CD4-positive, alpha-beta T cell treated with Interleukin-4 for 1 hour (primary cell): ENCODE data around the gene ACTN4.

Source experiments
- DNase-seq, 2 donors: peaks; one replicate each; pipeline ENCODE4 v3.0.0-alpha.2; 2020 to 2022

The ACTN4 gene

DNA sequence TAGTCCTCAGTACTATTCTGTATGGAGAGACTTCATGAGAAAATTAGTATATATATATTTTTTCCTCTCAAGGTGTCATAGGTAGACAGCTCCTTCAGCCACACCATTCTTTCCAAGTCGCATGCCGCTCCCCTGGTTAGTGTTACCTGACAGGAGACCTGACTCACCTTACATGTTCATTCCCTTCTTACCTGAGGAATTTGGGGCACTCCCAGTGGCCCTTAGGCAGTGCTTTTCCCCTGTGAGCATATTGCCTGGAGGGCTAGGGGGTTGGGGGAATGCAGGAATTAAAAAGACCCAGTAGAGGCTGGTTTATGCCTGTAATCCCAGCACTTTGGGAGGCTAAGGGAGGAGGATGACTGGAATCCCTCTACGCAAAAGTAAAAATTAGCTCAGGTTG is 9.0 kb upstream of the ACTN4 start:
- DNase-seq: no peak

DNA sequence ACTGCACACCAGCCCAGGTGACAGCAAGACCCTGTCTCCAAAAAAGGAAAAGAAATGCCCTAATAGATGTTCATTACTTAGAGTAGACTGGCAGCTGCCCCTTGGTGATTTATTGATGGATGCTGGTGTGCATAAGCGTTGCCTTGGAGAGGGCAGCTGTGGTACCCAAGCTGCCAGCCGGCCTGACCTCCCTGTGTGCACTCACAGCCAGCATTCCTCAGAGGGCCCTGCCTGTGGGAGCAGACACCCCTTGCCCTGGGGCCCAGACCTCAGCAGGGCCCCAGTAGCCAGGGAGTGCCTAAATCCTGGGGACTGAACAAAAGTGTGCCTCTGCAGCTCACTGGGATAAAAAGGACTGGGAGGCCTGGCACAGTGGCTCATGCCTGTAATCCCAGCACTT is 7.8 kb upstream of the ACTN4 start:
- no peak for DNase-seq

GRCh38 chr19:38640368-38640767 is 7.1 kb upstream of the ACTN4 start:
- no peak for DNase-seq

DNA sequence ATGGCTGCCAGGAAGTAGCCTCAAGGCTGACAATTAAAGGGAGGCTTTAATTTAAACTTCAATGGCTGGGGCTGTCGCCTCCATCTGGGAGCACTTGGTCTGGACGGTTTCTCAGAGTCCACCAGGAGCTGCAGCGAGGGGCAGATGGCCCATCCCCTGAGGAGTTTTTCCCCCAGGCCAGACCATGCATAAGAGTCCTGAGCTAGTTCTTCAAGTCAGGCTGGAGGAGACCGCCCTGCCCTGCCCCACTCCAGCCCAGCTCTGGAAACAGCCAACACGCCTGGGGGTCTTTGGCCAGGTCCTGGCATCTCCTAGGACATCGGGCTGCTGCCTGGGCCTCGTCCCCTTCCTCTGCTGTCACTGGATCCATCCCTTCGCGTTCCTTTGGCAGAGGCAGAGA is 5.3 kb upstream of the ACTN4 start:
- no peak for DNase-seq

DNA sequence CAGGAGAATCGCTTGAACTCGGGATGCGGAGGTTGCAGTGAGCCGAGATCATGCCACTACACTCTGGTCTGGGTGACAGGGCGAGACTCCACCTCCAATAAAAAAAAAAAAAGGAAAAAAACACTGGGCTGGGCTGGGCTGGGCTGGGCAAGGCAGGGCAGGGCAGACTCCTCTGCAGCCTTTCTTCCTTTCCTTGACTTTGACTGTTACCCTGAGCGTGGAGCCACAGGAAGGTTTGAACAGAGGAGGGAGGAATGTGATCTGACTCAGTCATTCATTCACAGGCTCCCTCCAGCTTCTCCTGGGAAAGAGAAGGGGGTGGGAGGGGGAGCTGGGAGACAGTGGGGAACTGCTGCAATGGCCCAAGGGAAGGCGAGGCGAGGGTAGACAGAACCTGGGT is 2.7 kb upstream of the ACTN4 start:
- DNase-seq: no peak

DNA sequence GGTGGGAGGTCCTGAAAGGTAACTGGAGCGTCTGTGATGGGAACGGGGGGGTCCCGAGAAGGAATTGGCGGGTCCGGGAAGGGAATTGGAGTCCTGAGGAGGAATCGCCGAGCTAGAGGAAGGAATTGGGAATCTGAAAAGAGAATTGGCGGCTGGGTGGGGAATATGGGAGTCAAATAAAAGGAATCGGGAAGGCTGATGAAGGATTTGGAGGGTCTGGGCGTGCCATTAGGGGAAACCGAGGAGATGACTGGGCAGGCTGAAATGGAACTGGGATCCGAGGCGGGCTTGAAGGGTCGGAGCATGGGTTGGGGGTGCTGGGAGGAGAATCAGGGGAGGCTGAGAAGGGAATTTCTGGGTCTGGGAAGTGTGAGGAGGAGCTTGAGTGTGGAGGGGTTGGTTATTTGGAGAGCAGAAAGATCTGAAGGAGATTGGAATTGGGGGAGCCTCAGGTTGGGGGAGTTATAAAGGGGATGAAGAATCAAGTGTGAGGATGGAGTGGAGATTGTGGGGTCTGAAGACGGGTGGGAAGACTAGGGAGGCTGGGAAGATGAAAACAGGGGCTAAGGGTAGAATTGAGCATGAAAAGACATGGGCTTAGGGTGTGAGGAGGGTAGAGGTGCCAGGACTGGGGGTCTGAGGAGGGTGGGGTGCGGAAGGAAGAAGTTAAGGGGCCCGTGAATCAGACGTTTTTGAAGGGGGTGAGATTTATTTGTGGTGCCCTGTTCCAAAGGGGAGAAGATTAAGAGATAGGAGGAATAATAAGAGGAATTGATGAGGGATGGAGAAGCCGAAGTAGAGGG is 718 bp downstream of the ACTN4 start:
- DNase-seq: no peak

DNA sequence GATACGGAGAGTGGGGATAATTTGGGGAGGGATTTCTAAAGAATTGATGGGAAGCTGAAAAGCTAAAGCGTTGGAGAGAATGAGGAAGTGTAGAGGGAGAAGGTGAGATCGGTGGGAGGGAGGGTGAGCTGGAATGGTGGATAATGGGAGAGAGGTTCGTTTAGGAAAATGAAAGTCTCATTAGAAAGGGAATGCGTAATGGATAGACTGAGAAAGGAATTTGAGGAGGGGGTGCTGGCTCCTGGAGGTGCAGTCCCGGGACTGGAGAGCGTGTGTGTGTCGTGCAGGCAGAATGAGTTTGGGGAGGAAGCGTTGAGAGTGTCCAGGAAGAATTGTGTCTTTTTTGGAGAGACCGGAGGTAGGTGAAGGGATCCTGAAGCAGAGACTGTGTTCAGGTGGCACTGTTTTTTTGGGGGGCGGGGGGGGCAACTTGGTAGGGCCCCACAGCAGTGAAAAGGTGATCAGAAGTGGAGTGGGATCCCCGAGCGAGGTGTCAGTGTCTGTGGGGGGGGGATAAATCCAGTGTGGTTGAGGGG is 1.4 kb downstream of the ACTN4 start:
- DNase-seq: no peak

DNA sequence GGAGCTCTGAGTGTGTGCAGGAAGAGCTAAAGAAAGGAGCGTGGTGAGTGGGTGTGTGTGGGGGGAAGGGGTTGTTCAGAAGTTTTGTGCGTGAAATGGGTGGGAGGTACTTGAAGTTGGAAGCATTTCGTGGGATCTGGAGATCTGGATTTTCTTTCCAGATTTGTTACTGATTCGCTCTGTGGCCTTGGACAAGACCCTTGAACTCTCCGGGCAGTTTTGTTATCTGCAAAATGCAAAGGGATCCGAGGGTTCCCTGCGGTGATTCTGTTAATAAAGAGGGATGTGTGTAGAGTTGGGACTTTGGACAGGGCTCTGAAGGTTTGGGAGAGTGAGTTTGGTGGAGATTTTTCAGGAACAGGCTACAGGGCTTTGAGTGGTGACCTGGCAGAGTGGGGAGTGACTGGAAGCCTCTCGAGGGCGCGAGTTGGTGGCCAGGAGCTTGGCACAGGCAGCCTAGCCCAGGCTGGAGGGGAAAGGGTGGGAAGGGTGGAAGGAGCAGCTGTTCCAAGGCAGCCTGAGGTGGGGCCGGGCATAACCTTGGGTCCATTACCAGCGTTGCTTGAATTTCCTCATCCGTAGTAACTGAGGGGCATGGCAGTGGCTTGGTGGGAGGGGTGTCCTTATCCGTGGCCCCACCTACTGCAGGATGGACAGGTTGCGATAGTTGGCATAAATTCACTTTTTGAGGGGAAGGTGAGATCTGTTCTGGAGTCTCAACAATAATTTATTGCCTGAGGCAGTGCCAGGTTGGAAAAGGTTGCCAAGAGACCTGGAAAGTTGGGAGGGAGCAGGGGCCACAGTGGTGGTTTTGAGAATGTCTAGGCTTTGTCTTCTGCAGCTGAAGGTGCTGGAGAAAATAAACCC is 2.1 kb downstream of the ACTN4 start:
- DNase-seq: no peak

GRCh38 chr19:38650172-38650775 is 2.8 kb downstream of the ACTN4 start:
- DNase-seq: no peak

DNA sequence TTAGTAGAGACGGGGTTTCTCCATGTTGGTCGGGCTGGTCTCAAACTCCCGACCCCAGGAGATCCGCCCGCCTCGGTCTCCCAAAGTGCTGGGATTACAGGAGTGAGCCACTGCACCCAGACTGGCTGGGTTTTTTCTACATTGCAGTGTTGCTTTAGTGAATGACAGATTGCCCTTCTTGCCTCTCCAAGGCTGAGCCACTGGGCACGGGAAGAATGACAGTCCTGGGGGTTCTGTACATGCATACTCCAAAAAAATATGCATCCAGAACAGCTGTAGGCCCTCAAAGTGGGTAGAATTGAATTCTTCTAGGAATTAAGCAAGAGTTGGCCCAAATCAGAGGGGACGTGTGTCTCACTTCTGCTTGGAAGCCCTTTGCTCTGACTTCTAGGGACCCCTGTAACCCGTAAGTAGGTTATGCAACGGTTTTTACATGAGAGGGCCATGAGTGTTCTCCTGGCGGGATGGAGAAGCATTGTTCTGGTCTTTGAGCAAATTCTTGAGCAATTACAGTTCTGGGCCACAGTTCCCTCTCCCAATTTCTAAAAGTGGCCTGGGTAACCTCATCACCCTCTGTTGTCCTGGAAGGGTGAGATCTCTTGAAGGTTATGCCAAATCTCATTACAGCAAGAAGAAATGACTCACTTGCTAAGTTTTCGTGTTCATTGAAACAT is 3.6 kb downstream of the ACTN4 start:
- DNase-seq: no peak

GRCh38 chr19:38653028-38653571 is 5.7 kb downstream of the ACTN4 start:
- no peak for DNase-seq

GRCh38 chr19:38654628-38655055 is 7.2 kb downstream of the ACTN4 start:
- no peak for DNase-seq

GRCh38 chr19:38655148-38655824 is 7.8 kb downstream of the ACTN4 start:
- no peak for DNase-seq

GRCh38 chr19:38656171-38656981 is 8.9 kb downstream of the ACTN4 start:
- peak; percentile 29 to 72 for DNase-seq

- DNase-seq: peak; percentile 26 to 52
Observed at GRCh38 chr19:38657633-38658222, 10.3 kb downstream of the ACTN4 start.

- DNase-seq: no peak
Observed at GRCh38 chr19:38658462-38659306, 11.2 kb downstream of the ACTN4 start.

- no peak for DNase-seq
Observed at GRCh38 chr19:38660724-38661123, 13.3 kb downstream of the ACTN4 start.

DNA sequence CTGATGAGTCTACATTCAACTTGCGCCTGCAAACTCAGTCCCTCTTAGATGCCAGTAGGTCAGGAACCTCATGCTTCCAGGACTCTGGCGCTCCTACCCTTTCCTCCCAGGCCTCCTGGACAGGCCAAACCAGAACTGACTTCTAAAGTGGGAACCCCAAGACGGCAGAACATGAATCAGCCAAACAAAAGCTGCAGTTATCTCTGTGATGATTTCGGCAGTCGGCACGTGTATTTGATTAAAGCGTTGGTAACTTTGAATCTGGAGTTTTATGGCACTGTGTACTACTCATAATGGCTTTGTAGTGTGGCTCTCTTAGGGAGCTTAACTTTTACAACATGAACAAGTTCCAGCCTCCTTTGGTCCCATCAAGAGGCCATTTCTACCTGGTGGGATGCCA is 13.7 kb downstream of the ACTN4 start:
- DNase-seq: no peak

DNA sequence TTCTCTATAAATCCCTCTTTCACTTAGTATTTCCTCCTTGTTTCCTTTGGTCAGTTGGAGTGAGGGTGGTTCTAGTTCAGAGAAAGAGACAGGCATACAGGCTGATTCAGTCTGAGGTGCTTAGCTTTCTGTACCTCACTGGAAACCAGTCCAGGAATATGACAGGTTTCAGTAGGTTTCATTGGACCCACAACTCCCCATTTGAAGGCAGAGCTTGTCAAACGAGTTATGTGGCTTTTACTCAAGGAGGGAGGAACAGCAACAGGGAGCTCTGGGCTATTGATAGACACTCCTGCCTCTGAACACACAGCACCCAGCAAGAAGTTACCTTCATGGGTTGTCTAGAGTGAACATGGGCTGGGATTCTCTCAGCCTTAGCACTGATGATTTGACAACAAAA is 14.5 kb downstream of the ACTN4 start:
- DNase-seq: no peak
